HG03159 (cell line): ENCODE data around the gene TENT5D.
"Not testable (repeated sequence)": the region's sequence is repeated elsewhere in the genome, so short reads cannot be mapped to it uniquely, and the experiment has no call there.

Source experiments
- ATAC-seq: cut with Tn5 transposase; IDR thresholded peaks from one replicate; pipeline ENCODE4 v1.9.1; 2021; ENCODE audit warnings: mild to moderate bottlenecking, moderate library complexity; ENCODE audit not compliant: unreplicated experiment

The TENT5D gene

DNA sequence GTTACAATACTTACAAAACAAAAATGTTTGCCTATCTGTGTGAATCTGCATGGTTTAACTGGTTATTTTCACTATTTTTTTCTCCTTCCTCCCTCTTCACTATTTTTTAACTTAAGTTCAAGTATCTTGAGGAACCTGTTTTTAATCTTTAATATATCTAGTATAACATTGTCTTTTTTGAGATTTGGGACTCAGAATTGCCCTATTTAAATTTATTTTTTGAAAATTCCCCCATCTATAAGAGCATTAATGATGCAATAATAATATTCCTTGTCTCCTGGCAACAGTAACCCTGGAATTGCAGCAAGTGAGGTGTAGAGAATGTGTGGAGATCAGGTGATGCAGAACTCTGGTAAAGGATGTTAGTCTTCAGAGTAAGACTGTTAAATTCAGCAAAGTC lies at the start of gene TENT5D:
TSS of gene TENT5D (plus strand) at position 301 of the 400 bp plus-strand sequence. CDS start 22,093 bp downstream, outside the sequence.
- ATAC-seq, result no peak

DNA sequence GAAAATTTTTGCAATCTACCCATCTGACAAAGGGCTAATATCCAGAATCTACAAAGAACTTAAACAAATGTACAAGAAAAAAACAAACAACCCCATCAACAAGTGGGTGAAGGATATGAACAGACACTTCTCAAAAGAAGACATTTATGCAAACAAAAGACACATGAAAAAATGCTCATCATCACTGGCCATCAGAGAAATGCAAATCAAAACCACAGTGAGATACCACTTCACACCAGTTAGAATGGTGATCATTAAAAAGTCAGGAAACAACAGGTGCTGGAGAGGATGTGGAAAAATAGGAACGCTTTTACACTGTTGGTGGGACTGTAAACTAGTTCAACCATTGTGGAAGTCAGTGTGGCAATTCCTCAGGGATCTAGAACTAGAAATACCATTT lies 34.6 kb upstream of the TENT5D start:
- not testable (repeated sequence) for ATAC-seq

DNA sequence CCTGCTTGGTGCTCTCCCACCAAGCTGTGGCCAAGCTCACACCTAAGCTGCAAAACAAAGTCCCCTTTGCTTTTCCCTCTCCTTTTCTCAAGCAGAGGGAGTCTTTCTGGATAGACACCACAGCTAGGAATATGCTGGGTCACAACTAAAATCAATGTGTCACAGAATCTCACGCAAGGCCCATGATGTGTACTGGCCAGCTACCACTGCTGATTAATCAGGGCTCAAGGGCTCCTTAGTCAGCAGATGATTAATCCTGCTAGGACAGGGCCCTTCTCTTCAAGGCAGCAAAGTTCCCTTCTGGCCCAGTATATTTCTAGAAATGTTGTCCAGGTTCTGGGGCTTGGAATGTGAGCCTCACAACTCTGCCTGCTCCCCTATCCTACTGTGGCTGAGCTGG lies 32.0 kb upstream of the TENT5D start:
- no peak for ATAC-seq

DNA sequence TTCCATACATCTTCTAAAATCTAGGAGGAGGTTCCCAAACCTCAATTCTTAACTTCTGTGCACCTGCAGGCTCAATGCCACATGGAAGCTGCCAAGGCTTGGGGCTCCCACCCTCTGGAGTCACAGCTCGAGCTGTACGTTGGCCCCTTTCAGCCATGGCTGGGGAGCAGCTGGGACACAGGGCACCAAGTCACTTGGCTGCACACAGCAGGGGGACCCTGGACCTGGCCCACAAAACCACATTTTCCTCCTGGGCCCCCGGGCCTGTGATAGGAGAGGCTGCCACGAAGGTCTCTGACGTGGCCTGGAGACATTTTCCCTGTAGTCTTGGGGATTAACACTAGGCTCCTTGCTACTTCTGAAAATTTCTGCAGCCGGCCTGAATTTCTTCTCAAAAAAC lies 8.2 kb upstream of the TENT5D start:
- no peak for ATAC-seq

DNA sequence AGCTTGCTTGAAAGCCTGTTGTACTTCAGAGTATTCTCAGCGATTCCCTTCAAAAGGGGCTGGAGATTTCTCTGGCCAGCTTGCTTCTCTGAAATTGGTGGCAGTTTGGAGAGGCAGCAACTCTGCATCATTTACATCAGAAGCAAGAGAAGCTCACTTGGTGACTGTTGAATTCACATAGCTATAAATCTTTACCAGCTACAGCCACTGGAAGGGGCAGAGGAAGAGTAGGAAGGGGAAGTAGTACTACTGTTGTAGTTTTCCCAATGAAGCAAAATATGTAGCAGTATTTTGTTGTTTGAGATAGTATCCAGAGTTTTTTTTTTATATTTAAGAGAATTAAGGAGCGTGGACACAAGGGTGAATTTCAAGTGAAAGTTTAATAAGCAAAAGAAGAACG lies 2.8 kb downstream of the TENT5D start:
- no peak for ATAC-seq

DNA sequence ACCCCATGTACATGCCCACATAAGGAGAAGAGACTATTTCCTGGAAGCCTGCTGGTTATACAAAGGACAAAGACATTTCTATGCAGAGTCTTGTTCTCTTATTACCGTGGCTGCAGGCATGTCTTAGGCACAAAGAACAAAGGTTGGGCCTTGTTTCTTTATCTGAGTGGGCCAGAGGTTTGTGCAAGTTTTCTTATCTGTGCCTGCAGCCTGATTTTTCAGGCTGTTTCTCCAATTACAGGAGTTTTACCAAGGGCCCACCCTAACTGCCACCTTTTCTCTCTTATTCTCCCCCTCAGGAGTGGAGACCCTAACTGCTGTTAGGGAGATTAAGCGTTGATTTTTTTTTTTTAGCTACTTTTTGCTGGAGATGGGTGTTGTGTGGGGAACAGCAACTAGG lies 3.5 kb downstream of the TENT5D start:
- no peak for ATAC-seq

DNA sequence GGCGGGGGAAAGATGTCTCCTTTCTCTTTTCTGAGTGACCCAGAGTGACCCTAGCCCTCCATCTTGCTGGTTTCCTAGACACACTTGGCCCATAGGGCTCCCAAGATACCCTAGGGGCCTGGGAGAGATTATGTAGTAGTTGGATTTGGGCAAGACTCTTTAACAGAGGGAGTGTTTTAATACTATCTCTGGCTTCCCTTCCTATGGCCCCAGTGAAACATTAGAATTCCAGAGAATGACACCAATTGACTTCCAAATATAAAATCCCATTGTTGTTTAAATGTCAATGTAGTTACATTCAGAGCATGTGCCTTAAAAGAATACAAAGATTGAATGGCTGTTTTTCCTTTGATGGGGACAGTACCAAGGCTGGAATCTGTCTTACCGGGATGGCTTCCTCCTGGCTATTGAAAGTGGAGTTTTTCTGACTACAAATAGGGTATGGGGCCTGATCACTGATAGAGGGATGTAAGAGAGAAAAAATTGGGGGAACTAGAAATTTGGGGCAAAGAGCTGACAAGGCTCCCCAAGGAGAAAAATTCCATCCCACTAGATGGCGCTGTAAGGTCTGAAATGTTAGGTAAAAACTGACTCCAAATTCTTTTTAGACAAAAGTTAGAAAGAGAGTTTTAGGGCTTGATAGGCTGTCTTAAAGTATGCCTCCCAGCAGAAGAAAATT lies 10.7 kb downstream of the TENT5D start:
- ATAC-seq, result no peak

DNA sequence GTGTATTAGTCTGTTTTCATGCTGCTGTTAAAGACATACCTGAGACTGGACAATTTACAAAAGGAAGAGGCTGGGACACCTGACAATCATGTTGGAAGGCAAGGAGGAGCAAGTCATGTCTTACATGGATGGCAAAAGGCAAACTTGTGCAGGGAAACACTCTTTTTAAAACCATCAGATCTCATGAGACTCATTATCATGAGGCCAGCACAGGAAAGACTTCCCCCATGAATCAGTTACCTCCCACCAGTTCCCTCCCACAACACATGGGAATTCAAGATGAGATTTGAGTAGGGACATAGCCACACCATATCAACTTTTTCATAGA lies 11.2 kb downstream of the TENT5D start:
- no peak for ATAC-seq

DNA sequence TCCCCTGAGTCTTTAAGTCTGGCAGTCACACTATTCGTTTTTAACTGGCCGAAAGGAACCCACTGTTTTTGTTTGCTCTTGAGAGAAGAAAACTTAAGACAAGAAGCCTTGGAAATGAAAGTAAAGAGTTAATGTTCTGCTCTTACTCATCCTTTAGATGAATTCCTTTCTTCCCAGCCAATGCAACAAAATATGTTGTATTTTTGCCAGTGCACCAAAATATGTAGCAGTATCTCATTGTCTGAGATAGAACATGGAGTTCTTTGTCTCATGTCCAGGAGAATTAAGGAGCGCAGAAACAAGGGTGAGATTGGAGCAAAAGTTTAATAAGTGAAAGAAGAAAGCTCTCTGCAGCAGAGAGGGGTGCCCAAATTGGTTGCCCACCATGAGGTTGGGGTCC lies 12.2 kb downstream of the TENT5D start:
- no peak for ATAC-seq

DNA sequence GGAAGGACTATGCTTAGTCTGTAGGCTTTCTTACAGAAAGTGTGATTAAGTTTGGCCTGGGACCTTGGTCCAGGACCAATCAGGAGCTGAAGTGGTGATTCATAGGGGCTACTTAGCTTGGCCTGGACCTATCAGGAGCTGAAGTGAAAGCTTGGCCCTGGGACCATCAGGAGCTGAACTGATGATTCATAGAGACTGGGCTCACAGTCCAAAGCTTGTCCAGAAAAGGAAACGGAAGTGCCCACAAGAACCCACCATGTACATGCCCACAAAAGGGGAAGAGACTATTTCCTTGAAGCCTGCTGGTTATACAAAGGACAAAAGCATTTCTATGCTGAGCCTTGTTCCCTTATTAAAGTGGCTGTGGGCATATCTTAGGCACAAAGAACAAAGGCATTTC lies 12.6 kb downstream of the TENT5D start:
- ATAC-seq, result no peak

DNA sequence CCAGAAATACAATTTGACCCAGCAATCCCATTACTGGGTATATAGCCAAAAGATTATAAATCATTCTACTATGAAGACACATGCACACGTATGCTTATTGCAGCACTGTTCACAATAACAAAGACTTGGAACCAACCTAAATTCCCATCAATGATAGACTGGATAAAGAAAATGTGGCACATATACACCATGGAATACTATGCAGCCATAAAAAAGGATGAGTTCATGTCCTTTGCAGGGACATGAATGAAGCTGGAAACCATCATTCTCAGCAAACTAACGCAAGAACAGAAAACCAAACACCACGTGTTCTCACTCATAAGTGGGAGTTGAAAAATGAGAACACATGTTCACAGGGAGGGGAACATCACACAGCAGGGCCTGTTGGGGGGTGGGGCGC lies 47.9 kb downstream of the TENT5D start:
- not testable (repeated sequence) for ATAC-seq

DNA sequence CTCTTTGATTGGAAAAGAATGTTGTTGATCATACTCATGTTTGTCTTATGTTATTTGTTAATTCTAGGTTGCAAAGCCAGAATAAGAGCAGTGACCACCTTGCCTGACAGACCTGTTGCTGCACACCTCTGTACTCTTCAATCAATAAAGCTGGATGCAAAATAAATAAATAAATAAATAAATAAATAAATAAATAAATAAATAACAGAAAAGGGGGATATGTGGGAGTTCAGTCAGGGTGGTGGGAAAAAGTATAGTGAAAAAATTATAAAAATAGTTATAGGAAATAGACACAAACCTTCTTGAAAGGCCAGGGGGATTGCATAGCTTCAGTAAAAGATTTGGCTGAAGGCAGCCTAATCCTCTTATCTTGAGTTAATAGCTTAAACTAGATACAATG lies 51.3 kb downstream of the TENT5D start:
- no peak for ATAC-seq

DNA sequence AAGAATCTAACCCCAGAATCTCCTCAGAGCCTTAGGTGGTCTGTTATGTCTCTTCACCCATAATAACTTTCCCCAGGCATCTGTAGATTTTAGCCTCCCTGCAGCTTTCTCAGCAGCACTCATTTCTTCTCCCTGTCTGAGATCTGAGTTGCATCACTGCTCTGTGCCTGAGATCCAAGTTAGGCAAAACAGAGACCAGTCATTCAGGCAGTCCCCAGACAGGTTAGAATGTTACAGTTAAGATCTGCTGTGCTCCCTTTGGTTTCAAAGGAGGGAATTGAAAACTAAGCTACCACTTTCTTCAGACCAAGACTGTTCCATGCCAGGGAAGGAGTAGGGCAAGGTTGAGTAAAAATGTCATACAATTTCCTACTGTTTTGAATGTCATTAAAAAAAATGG lies 65.3 kb downstream of the TENT5D start:
- ATAC-seq, result no peak

DNA sequence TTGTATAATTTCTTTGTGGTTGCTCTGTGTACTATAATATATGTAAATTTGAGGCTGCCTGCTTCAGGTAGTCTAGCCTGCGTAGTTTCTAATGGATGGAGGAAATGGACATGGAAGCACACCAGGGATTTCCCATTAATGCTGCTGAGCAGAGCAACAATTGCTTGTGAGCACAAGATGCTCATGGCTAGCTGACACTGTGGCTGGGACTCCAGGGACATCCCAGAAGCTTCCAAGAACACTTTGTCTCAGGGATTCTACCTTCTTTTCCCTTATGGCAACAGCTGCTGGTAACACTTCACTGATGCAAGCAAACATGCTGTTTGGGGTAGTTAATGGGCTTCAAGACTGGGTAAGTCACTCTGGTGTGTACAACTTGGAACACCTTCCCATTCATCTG lies 66.1 kb downstream of the TENT5D start:
- no peak for ATAC-seq

DNA sequence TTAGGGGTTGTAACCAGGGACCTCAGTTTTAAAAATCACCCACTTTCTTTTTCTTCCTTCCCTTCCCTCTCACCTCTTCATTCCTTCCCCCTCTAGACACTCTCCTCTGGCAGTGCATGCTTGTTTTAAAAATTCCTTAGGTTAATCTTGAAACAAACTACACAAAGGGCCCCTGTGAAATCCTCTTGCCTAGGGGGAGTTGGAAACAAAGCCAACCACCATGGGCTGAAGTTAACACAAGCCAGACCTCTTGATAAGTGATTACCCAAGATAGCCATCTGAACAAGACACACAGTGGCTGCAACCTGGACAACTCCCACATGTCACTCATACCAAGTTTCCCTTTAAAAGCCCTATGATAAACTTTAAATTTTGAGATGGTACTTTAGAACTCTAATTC lies 68.9 kb downstream of the TENT5D start:
- ATAC-seq, result no peak
